Measurements from ENCODE around the gene FYN.

DNA sequence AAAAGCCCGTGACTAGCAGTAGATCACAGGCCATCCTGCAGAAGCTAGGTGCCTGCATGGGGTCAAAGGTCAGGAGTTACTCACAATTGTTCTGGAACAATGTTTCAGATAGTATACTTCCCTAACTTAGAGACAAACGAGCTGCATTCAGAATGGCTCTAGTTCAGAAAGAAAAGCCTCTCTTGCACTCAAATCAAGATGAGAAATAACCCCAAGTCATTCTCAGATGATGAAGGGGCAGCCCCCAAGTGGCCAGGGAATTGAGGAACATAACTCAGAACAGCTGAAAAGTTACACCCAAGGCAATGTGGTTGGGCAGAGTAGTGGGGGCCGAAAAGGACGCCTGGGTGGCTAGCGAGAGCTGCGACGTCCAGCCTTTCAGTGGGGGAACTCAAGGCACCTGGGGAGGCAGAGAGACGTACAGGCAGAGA is 27.8 kb downstream of the FYN start:
- TF ChIP-seq, protein P1, sequence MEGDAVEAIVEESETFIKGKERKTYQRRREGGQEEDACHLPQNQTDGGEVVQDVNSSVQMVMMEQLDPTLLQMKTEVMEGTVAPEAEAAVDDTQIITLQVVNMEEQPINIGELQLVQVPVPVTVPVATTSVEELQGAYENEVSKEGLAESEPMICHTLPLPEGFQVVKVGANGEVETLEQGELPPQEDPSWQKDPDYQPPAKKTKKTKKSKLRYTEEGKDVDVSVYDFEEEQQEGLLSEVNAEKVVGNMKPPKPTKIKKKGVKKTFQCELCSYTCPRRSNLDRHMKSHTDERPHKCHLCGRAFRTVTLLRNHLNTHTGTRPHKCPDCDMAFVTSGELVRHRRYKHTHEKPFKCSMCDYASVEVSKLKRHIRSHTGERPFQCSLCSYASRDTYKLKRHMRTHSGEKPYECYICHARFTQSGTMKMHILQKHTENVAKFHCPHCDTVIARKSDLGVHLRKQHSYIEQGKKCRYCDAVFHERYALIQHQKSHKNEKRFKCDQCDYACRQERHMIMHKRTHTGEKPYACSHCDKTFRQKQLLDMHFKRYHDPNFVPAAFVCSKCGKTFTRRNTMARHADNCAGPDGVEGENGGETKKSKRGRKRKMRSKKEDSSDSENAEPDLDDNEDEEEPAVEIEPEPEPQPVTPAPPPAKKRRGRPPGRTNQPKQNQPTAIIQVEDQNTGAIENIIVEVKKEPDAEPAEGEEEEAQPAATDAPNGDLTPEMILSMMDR (IDR thresholded peaks at IDR 0.05), result no peak
- no peak for TF ChIP-seq POLR2A (IDR thresholded peaks at IDR 0.05)
